MM.1S (cell line): ENCODE data around the gene SMIM13.

Experiments used
- EZH2 ChIP-seq: fragments of 300-600 bp; sonication (generic); optimal IDR thresholded peaks from 2 replicates; pipeline ENCODE3; 2017; ENCODE audit warnings: low read depth, mild to moderate bottlenecking, antibody characterized with exemption, low read length, mixed read lengths
- EZH2phosphoT487 ChIP-seq: fragments of 300-600 bp; sonication (generic); IDR thresholded peaks from 2 replicates; pipeline ENCODE4 v1.6.1; 2018; ENCODE audit warnings: antibody characterized with exemption, low read length

- TF ChIP-seq EZH2phosphoT487 = no peak
- no peak for TF ChIP-seq EZH2
These were observed 9.7 kb upstream of the SMIM13 start for GRCh38 chr6:11083956-11084355.
